Epithelial cell of alveolus of lung (primary cell): Measurements from ENCODE around the gene RAD54L2. TPM values are rescaled to one million over a fixed set of nuclear protein-coding genes. Genes with fewer than 3 reads are reported as not detected.

Experiments used
- total RNA-seq: library from RNA; depleted of rRNA; stranded (reverse); fragments of >200 nt; gene quantifications from 2 replicates; pipeline ENCODE4 v1.2.1, GENCODE V29; 2015

Gene RAD54L2, protein sequence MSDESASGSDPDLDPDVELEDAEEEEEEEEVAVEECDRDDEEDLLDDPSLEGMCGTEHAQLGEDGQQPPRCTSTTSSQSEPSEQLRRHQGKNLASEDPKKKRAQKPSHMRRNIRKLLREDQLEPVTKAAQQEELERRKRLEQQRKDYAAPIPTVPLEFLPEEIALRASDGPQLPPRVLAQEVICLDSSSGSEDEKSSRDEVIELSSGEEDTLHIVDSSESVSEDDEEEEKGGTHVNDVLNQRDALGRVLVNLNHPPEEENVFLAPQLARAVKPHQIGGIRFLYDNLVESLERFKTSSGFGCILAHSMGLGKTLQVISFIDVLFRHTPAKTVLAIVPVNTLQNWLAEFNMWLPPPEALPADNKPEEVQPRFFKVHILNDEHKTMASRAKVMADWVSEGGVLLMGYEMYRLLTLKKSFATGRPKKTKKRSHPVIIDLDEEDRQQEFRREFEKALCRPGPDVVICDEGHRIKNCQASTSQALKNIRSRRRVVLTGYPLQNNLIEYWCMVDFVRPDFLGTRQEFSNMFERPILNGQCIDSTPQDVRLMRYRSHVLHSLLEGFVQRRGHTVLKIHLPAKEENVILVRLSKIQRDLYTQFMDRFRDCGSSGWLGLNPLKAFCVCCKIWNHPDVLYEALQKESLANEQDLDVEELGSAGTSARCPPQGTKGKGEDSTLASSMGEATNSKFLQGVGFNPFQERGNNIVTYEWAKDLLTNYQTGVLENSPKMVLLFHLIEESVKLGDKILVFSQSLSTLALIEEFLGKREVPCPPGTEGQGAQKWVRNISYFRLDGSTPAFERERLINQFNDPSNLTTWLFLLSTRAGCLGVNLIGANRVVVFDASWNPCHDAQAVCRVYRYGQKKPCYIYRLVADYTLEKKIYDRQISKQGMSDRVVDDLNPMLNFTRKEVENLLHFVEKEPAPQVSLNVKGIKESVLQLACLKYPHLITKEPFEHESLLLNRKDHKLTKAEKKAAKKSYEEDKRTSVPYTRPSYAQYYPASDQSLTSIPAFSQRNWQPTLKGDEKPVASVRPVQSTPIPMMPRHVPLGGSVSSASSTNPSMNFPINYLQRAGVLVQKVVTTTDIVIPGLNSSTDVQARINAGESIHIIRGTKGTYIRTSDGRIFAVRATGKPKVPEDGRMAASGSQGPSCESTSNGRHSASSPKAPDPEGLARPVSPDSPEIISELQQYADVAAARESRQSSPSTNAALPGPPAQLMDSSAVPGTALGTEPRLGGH (N-terminal part only)
- 11.6 and 13.3 TPM in 2 replicates for total RNA-seq

DNA sequence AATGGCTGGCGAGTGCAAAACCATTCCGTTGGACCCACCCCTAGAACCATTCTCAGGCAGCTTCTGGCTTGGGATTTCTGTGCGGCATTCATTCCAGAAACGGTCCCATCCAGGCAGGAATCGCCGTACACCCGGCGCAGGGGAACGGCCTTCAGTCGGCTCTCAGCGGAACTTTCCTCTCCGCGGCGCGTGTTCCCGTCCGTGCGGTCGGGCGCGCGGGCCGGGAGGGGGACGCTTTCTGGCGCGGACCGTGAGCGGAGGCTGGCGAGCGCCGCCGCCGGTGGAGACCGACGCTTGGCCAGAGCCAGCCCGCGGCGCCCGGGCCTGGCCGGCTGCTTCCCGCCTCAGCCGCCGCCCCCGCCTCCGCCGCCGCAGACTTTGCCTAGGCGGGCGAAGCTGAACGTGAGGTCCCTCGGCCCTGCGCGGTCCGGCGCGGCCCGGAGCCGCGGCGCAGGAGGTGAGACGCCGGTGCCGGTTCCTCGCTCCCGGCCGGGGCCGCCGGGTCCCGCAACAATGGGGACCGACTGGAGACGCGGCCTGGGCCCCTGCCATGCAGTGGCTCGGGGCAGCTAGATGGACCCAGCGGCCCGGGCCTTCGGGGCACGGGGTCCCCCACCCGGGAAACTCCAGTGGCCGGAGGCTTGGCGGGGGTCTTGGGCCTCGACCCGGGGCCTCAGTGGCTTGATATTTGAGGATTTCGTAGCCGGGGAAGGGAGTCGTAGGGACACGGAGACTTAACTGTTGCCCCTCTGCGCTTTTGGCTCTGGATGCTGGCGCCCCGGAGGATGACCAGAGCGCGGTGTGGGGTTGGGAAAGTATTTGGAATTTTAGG, at the start of gene RAD54L2:
RAD54L2 (plus strand) TSS at position 261 of the 832 bp plus-strand sequence. CDS start 51,702 bp downstream, outside the sequence.

Other genes with a start within 250 kb of the RAD54L2 start
- 100 and 187 TPM in 2 replicates for gene MANF, start 153.4 kb upstream of the RAD54L2 start, total RNA-seq
- 33.0 and 43.6 TPM in 2 replicates for gene RBM15B, start 147.4 kb upstream of the RAD54L2 start, total RNA-seq
- gene DCAF1, start 38.7 kb upstream of the RAD54L2 start, total RNA-seq, result 10.5 and 11.6 TPM in 2 replicates
- 54.4 and 85.0 TPM in 2 replicates for gene TEX264, start 132.5 kb downstream of the RAD54L2 start, total RNA-seq
- 0.24 TPM in 1 of 2 replicates, not detected in the other for gene GRM2, start 168.3 kb downstream of the RAD54L2 start, total RNA-seq
- not detected in 2 replicates for gene IQCF6, start 240.5 kb downstream of the RAD54L2 start, total RNA-seq